Stimulated activated naive CD8-positive, alpha-beta T cell treated with anti-CD3 and anti-CD28 coated beads, Interleukin-15, amount 100 ng/mL, for 72 hours (primary cell): ENCODE results near the gene ABI3.
"Not testable (repeated sequence)": the region's sequence is repeated elsewhere in the genome, so short reads cannot be mapped to it uniquely, and the experiment has no call there.

ENCODE experiments used
- ATAC-seq: fragments of 150-1000 bp; cut with Tn5 transposase; 2 replicates; pipeline ENCODE4 v1.10.0; 2021; ENCODE audit warnings: mild to moderate bottlenecking, moderate library complexity
- DNase-seq, 2 donors: peaks; one replicate each; pipeline ENCODE4 v3.0.0; 2021 to 2022
- H3K27ac Mint-ChIP-seq, 2 donors: one replicate each; pipeline ENCODE4 v1.8.0; 2022; ENCODE audit warnings: mild to moderate bottlenecking in 2 of 2, mixed read lengths in 2 of 2, moderate library complexity in 2 of 2
- H3K27me3 Mint-ChIP-seq: one replicate; pipeline ENCODE4 v1.8.0; 2022; ENCODE audit warnings: mixed read lengths
- H3K4me1 Mint-ChIP-seq: one replicate; pipeline ENCODE4 v1.8.0; 2022; ENCODE audit warnings: mild to moderate bottlenecking, mixed read lengths
- H3K4me3 Mint-ChIP-seq, 2 donors: one replicate each; pipeline ENCODE4 v1.8.0; 2022; ENCODE audit warnings: mild to moderate bottlenecking in 2 of 2, mixed read lengths in 2 of 2, moderate library complexity in 1 of 2
- H3K9me3 Mint-ChIP-seq, 2 donors: one replicate each; pipeline ENCODE4 v1.8.0; 2022; ENCODE audit warnings: mixed read lengths in 2 of 2

The ABI3 gene, protein sequence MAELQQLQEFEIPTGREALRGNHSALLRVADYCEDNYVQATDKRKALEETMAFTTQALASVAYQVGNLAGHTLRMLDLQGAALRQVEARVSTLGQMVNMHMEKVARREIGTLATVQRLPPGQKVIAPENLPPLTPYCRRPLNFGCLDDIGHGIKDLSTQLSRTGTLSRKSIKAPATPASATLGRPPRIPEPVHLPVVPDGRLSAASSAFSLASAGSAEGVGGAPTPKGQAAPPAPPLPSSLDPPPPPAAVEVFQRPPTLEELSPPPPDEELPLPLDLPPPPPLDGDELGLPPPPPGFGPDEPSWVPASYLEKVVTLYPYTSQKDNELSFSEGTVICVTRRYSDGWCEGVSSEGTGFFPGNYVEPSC

DNA sequence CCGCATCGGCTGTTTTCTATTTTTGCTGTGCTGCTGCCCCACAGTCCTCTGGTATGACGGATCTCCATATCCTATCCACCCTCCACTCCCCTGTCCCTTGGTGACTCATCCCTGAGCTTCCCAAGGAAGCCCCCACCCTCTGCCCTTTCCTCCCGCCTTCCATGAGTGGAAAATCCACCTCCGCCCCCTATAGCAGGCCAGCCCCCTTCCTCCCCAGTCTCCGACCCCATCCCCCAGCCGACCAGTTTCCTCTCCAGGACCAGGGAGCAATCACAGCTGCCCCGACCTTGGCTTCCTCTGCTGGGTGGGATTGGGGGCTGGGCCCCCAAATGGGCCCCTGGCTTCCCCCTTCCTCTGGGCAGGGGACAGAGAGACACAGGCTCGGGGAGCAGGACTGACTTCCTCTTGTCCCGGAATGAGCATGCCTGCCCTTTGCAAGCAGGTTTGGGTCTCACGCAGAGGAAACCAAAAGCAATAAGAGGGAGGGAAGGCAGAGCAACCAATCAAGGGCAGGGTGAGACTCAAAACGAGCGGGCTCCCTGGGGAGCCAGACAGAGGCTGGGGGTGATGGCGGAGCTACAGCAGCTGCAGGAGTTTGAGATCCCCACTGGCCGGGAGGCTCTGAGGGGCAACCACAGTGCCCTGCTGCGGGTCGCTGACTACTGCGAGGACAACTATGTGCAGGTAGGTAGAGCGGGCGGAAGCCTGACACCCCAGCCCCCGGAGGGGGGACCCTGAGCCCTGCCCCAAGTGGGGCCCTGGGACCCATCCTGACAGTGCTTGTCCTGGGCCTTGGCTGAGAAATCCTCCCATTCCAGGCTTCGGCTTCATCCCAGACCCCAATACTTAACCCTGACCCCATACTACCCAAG, at the start of gene ABI3, which contains the start of gene GNGT2:
TSS of gene ABI3 (plus strand) at position 550 of the 872 bp plus-strand sequence. CDS start at position 568, 18 bp downstream.
TSS of gene GNGT2 (minus strand) at position 417 of the 872 bp plus-strand sequence. CDS start 3,152 bp downstream, outside the sequence.
- peak; percentile 94 for ATAC-seq
- peak; percentile 66 to 76 for DNase-seq
- Mint-ChIP-seq H3K27ac (peak within 1 kb of the TSS; percentile 96 to 97), H3K4me3 (peak within 1 kb of the TSS; percentile 93 to 96), H3K4me1 (peaks cover 70% of the 10 kb centered on the region), H3K27me3 (no peaks in the 10 kb centered on the region), H3K9me3 (no peaks in the 10 kb centered on the region)

DNA sequence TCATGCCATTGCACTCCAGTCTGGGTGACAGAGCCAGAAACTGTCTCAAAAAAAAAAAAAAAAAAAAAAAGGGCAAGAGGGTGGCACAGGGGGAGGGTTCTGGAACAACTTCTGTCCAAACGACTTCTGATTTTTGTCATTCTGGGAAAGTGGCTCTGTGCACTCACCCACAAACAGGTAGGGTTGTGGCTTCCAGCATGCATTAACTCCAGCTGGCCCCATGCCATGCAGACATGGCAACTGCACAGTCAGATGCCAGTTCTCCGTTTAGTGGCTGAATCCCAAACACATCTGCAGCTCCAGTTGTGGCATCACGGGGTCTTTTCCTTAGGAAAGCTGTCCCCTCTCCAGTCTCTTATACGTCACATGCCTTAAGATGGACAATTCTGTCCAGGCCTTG, 47.6 kb upstream of the ABI3 start:
- H3K27ac Mint-ChIP-seq: no peak overlapping the region

DNA sequence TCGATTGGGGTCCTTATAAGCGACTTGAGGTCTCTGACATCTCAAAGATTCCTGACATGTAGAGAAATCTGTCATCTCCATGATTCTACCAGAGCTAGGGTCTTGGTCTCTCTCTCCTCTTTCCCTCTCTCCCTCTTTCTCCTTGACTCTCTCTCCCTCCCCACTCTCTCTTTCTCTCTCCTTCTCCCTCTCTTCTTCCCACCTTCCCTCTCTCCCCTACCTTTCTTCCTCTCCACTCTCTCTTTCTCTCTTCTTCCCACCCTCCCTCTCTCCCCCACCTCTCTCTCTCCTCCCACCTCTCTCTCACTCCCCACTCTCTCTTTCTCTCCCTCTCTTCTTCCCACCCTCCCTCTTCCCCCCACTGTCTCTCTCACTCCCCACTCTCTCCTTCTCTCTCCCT, 45.4 kb upstream of the ABI3 start:
- H3K27me3 Mint-ChIP-seq: peaks cover 50% of the 10 kb centered on the region

More for the DNA sequence above, 47.6 kb upstream of the ABI3 start:
- no peak overlapping the region for H3K4me3 Mint-ChIP-seq
- ATAC-seq (no peak), DNase-seq (no peak)
- H3K4me1 Mint-ChIP-seq: no peaks in the 10 kb centered on the region
- H3K27me3 Mint-ChIP-seq: peaks cover 44% of the 10 kb centered on the region
- no peaks in the 10 kb centered on the region for H3K9me3 Mint-ChIP-seq

DNA sequence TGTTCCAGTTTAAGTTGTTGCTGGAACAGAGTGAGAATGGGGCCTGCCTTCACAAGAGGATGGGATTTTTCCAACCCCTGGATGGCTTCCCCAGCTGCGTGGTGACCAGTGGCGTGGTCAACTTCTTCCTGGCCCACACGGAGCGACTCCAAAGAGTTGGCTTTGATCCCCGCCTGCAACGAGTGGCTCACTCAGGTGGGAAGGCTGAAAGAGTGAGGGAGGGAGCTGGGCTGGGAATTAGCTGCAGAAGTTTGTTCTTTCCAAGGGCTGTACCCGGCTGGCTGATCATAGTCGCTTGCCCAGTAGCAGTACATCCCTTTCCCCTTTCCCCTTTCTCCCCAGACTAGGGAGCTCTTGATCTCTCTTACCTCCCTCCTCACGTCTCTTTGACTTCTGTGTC, 41.8 kb upstream of the ABI3 start:
- no peaks in the 10 kb centered on the region for H3K4me1 Mint-ChIP-seq
- peaks cover 0 to 2% of the 10 kb centered on the region in 2 donors for H3K9me3 Mint-ChIP-seq
- H3K27ac Mint-ChIP-seq: no peak overlapping the region
- peaks cover 76% of the 10 kb centered on the region for H3K27me3 Mint-ChIP-seq
- ATAC-seq (no peak), DNase-seq (no peak)
- no peak overlapping the region for H3K4me3 Mint-ChIP-seq

More for the DNA sequence above, 45.4 kb upstream of the ABI3 start:
- H3K27ac Mint-ChIP-seq: no peak overlapping the region
- no peak overlapping the region for H3K4me3 Mint-ChIP-seq
- no peak for DNase-seq
- no peaks in the 10 kb centered on the region for H3K4me1 Mint-ChIP-seq
- no peaks in the 10 kb centered on the region for H3K9me3 Mint-ChIP-seq
- no peak for ATAC-seq

DNA sequence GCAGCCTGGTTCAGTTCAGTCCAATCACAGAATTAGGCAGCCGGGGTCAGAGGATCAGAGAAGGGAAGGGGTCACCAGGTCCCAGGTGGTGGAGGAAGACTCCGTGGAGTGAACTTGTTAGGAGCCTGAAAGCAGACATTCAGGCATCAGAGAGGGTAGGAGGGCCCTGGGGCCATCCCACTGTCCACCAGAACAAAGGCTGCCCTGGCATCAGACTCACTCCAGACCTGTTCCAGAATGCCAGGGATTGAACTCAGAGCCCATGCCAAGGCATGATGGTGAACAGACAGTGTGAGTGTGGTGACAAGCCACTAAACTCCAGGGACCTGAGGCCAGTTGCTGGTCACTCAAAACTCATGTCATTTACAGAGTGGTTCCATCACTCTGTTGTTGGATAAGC, 40.3 kb upstream of the ABI3 start:
- ATAC-seq (no peak), DNase-seq (no peak)
- Mint-ChIP-seq H3K27me3 (peaks cover 75% of the 10 kb centered on the region), H3K27ac (no peak overlapping the region), H3K9me3 (peaks cover 6% of the 10 kb centered on the region in 2 donors), H3K4me1 (no peaks in the 10 kb centered on the region), H3K4me3 (no peak overlapping the region)

DNA sequence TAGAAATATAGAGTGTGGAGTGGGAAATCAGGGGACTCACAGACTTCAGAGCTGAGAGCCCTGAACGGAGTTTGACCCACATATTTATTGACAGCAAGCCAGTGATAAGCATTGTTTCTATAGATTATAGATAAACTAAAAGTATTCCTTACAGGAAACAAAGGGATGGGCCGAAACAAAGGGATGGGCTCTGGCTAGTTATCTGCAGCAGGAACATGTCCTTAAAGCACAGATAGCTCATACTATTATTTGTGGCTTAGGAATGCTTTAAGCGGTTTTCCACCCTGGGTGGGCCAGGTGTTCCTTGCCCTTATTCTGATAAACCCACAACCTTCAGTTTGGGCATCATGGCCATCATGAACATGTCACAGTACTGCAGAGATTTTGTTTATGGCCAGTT, 39.8 kb upstream of the ABI3 start:
- ATAC-seq: not testable (repeated sequence)

DNA sequence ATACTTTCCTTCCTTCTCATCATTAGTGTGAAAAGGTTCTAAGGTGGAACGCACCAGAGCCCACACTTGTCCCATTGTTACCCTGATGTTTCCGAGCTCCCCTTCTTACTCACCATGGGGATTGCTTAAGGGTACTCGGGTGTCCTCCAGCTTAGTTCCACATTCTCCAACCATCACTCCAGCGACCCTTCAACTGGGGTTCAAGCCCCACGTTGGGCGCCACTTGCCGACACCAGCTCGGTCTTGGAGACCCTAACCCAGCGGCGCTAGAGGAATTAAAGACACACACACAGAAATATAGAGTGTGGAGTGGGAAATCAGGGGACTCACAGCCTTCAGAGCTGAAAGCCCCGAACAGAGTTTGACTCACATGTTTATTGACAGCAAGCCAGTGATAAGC, 34.5 kb upstream of the ABI3 start:
- H3K4me3 Mint-ChIP-seq, ATAC-seq, DNase-seq, H3K4me1 Mint-ChIP-seq, H3K27ac Mint-ChIP-seq: not testable (repeated sequence)
- peaks cover 30% of the 10 kb centered on the region for H3K27me3 Mint-ChIP-seq
- peaks cover 12 to 26% of the 10 kb centered on the region in 2 donors for H3K9me3 Mint-ChIP-seq

More for the DNA sequence above, 39.8 kb upstream of the ABI3 start:
- Mint-ChIP-seq H3K27me3 (peaks cover 70% of the 10 kb centered on the region), H3K9me3 (peaks cover 7 to 11% of the 10 kb centered on the region in 2 donors)
- not testable (repeated sequence) for DNase-seq, H3K4me3 Mint-ChIP-seq, H3K27ac Mint-ChIP-seq, H3K4me1 Mint-ChIP-seq

DNA sequence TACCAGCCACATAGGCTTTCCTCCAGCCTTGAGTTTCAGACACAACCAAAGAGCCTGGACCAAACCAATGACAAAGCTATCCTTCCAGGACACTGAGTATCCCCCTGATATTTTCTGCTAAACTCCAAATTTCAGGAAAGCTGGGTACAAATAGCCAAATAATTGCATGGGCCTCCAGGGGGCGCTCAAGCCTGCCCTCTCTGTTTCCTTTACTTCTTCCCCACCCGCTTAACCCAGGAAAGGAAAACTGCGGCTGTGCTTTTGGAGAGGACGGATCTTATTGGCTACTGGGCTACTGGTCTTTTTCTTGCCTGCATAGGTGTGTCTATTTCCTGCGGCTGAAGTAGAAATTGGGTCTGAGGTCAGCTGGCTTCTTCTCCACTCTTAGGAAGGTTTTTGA, 30.2 kb upstream of the ABI3 start:
- peaks cover 9 to 22% of the 10 kb centered on the region in 2 donors for H3K9me3 Mint-ChIP-seq
- no peaks in the 10 kb centered on the region for H3K27me3 Mint-ChIP-seq
- DNase-seq (peak; percentile 32 to 48), ATAC-seq (peak; percentile 31)
- H3K4me1 Mint-ChIP-seq: peaks cover 9% of the 10 kb centered on the region
- H3K27ac Mint-ChIP-seq: no peak overlapping the region
- H3K4me3 Mint-ChIP-seq: peak overlapping the region in 1 of 2 donors; percentile 50

DNA sequence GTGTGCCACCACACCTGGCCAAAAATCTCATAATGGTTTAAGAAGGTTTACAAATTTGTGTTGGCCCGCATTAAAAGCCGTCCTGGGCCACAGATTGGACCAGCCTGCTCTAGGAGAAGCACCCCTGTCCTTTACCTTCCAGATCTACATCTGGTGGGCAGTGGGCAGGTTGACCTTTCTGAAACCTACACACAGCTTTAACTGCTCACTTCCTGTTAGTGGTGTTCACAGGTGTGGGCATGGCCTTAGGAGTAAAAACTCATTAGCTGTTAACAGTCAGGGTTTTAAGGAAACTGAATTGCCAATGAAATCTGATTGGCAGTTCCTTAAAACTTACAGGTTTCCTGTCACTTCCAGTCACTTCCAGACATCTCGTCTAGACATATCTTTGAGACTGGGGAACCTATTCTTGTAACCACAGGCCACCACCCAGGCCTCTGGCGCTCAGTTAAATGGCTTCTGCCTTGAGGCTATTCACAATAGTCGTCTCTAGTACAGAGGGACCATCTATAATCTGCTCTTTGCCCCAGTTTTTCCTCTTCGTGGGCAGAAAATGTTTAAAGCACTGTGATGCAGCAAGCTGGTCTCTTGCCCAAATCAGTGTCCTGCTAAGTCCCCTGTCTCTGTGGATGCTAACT, 29.4 kb upstream of the ABI3 start:
- Mint-ChIP-seq H3K9me3 (peaks cover 11 to 22% of the 10 kb centered on the region in 2 donors), H3K27ac (no peak overlapping the region), H3K4me3 (no peak overlapping the region), H3K4me1 (peaks cover 9% of the 10 kb centered on the region), H3K27me3 (no peaks in the 10 kb centered on the region)
- DNase-seq: no peak
- ATAC-seq: no peak

DNA sequence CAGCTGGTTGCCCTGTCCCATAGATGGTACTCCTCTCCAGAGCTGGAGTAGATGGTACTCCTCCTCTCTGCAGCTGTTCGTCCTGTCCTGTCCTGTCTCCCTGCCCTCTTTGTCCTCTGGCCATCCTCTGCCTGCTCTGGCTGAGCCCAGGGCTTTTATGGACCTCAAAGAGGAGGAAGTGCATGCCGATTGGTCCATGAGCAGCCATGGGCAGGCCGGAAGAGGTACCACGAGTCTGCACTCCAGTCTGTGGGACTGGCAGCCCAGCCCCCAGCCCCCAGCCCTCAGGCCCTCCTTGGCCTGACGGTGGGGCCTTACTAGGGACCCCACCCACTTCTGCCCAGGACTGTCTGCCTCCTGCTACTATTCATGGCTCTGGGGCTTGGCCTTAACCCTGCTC, 27.2 kb upstream of the ABI3 start:
- Mint-ChIP-seq H3K27ac (no peak overlapping the region), H3K27me3 (no peaks in the 10 kb centered on the region), H3K4me3 (no peak overlapping the region), H3K9me3 (peaks cover 13% of the 10 kb centered on the region in 2 donors), H3K4me1 (peaks cover 9% of the 10 kb centered on the region)
- DNase-seq (no peak), ATAC-seq (no peak)

DNA sequence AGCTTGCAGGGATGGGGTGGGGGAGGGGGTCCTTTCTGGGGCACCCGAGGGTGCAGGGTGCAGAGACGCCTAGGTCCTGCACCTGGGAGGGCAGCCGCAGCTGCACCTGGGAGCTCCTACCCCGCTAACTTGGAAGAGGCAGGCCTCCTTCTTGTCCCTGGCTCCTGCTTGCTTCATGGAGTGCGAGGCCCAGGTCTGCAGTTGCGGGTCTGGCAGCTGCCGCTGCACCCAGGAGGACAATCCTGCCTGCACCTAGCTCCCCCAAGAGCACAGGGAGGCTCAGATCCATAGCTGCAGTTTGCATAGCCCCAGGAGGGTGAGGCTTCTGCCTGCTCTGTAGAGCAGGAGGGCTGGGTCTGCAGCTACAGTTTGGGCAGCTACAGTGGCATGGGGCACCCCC, 26.7 kb upstream of the ABI3 start:
- Mint-ChIP-seq H3K27ac (no peak overlapping the region), H3K4me1 (peaks cover 9% of the 10 kb centered on the region), H3K4me3 (no peak overlapping the region), H3K9me3 (peaks cover 13% of the 10 kb centered on the region in 2 donors), H3K27me3 (no peaks in the 10 kb centered on the region)
- ATAC-seq: no peak
- no peak for DNase-seq

DNA sequence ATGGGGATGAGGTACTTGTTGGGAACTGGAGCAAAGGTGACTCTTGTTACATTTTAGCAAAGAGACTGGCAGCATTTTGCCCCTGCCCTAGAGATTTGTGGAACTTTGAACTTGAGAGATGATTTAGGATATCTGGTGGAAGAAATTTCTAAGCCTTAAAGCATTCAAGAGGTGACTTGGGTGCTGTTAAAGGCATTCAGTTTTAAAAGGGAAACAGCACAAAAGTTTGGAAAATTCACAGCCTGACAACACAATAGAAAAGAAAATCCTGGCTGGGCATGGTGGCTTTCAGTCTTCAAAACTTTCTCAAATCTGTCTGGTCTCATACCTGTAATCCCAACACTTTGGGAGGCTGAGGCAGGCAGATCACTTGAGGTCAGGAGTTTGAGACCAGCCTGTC, 26.0 kb upstream of the ABI3 start:
- H3K27me3 Mint-ChIP-seq, ATAC-seq, DNase-seq, H3K4me1 Mint-ChIP-seq, H3K27ac Mint-ChIP-seq, H3K4me3 Mint-ChIP-seq: not testable (repeated sequence)
- H3K9me3 Mint-ChIP-seq: peaks cover 13% of the 10 kb centered on the region in 2 donors

DNA sequence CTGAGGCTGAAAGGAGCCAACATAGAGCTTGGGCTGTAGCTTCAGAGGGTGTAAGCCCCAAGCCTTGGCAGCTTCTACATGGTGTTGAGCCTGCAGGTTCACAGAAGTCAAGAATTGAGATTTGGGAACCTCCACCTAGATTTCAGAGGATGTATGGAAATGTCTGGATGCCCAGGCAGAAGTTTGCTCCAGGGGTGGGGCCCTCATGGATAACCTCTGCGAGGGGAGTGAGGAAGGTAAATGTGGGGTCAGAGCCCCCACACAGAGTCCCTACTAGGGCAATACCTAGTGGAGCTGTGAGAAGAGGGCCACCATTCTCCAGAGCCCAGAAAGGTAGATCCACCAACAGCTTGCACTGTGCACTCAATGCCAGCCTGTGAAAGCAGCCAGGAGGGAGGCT, 25.1 kb upstream of the ABI3 start:
- H3K4me1 Mint-ChIP-seq: peaks cover 13% of the 10 kb centered on the region
- DNase-seq, H3K4me3 Mint-ChIP-seq, H3K27me3 Mint-ChIP-seq, ATAC-seq, H3K27ac Mint-ChIP-seq: not testable (repeated sequence)
- H3K9me3 Mint-ChIP-seq: peaks cover 13% of the 10 kb centered on the region in 2 donors

DNA sequence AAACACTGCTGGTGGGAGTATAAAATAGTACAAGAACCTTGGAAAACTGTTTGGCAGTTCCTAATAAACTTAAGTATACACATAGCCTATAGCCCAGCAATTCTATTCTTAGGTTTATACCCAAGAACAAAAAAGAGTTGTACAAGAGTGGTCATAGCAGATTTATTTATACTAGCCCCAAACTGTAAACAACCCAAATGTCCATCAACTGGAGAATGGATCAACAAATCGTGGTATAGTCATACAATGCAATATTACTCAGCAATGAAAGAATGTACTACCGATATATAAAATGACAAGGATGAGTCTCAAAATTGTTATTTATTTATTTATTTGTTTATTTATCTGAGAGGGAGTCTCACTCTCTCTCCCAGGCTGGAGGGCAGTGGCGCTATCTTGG, 23.2 kb upstream of the ABI3 start:
- Mint-ChIP-seq H3K4me3 (no peak overlapping the region), H3K27ac (no peak overlapping the region), H3K9me3 (peaks cover 13% of the 10 kb centered on the region in 2 donors), H3K27me3 (no peaks in the 10 kb centered on the region), H3K4me1 (peaks cover 22% of the 10 kb centered on the region)
- DNase-seq (no peak), ATAC-seq (no peak)

DNA sequence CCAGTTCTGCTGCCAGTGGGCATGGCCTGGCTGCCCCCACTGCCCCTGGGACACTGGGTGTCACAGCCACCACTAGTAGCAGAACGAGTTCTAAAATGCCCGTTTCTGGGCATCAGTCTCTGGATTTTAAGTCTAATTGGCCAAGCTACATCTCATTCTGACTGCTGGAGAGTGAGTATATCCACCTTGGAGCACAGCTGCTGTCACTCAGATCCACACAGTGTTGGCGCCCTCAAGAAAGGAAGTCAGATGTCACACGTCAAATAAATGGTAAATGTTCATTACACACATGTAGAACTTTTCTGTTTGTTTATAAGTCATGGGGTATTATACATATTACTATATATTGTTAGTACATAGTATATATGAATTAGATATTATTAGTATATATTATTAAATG, 19.6 kb upstream of the ABI3 start:
- ATAC-seq: no peak
- no peak overlapping the region for H3K27ac Mint-ChIP-seq
- peaks cover 54% of the 10 kb centered on the region for H3K4me1 Mint-ChIP-seq
- peaks cover 4% of the 10 kb centered on the region in 2 donors for H3K9me3 Mint-ChIP-seq
- peak overlapping the region in 1 of 2 donors; percentile 46 for H3K4me3 Mint-ChIP-seq
- no peak for DNase-seq
- no peaks in the 10 kb centered on the region for H3K27me3 Mint-ChIP-seq
